Psoas muscle (tissue), 8 donors: Measurements from ENCODE around the gene KCNH5. TPM values are rescaled to one million over a fixed set of nuclear protein-coding genes. Genes with fewer than 3 reads are reported as not detected.

ENCODE experiments used
- ATAC-seq, 4 donors: fragments of 200-7000 bp; cut with Tn5 transposase; one replicate each; pipeline ENCODE4 v1.9.1; 2020; ENCODE audit warnings: moderate library complexity in 3 of 4, mild to moderate bottlenecking in 2 of 4
- DNase-seq, 2 donors: peaks; one replicate each; pipeline ENCODE4 v3.0.0-alpha.2; 2020
- H3K27ac ChIP-seq: fragments of 200-600 bp; one replicate; pipeline ENCODE4 v1.8.0; 2022
- H3K27me3 ChIP-seq, 3 donors: fragments of 200-600 bp in 1 of 3; one replicate each; pipeline versions ENCODE4 v1.6.1 to v1.8.0; 2013 to 2022; ENCODE audit warnings: low read length in 2 of 3, mild to moderate bottlenecking in 2 of 3, moderate library complexity in 1 of 3; ENCODE audit not compliant: insufficient read depth in 3 of 3
- H3K36me3 ChIP-seq, 2 donors: fragments of 200-600 bp in 1 of 2; one replicate each; pipeline versions ENCODE4 v1.6.1 to v1.8.0; 2013 to 2022; ENCODE audit warnings: low read depth in 1 of 2, mild to moderate bottlenecking in 1 of 2, moderate library complexity in 1 of 2; ENCODE audit not compliant: insufficient read depth in 1 of 2
- H3K4me1 ChIP-seq: fragments of 200-600 bp; one replicate; pipeline ENCODE4 v1.8.0; 2022
- H3K4me3 ChIP-seq: fragments of 200-600 bp; one replicate; pipeline ENCODE4 v1.8.0; 2022; ENCODE audit warnings: mild to moderate bottlenecking
- H3K9me3 ChIP-seq: fragments of 200-600 bp; one replicate; pipeline ENCODE4 v1.8.0; 2022
- WGBS, 3 donors: extraction: QIAGEN DNeasy Blood & Tissue Kit; methylation state at CpG; one replicate each; pipeline versions ENCODE4 v1.1.6 to v1.1.7; 2013; 5-methylcytosine and 5-hydroxymethylcytosine counted together
- intact Hi-C, 2 donors: fragments of 100-400 bp; cut with DNase I; formaldehyde crosslinking; loops; one replicate each; pipeline versions ENCODE4 v1.11.0 to v1.14.2; 2022
- polyA plus RNA-seq, 3 donors: library from polyadenylated mRNA; stranded (reverse); fragments of 200-250 nt; gene quantifications; one replicate each; pipeline ENCODE4 v1.2.3, GENCODE V29; 2013
- total RNA-seq, 4 donors: library from RNA; stranded (reverse); fragmentation: NEBNext Ultra II Directional in 2 of 4; extraction: Animal tissue kit (Norgen Biotek cat#: 25700) in 2 of 4; gene quantifications; one replicate each; pipeline versions ENCODE4 v1.2.1 to v1.2.4, GENCODE V29; 2021 to 2023
- TF ChIP-seq, protein P1 (sequence below): fragments of 200-600 bp; IDR thresholded peaks from one replicate; pipeline ENCODE4 v1.8.0; 2022; ENCODE audit warnings: antibody characterized with exemption
- donor health status: healthy with polysubstance abuse.
- donor health status: DM: no; HTN: no; CAD: no; lungs with moderate emphysema.
- donor health status: Bipolar disorder and iron deficiency.
- donor health status: healthy.
- donor health status: DM: yes; HTN: yes; CAD: no.
- donor health status: DM: no; HTN: no; CAD: no.
- donor health status: DM: no; HTN: no; CAD: no.
- donor health status: DM: yes; HTN: yes; CAD: no.

KCNH5 gene
- total and polyA plus RNA-seq, 7 donors: under 0.01 TPM; not detected in 6

DNA sequence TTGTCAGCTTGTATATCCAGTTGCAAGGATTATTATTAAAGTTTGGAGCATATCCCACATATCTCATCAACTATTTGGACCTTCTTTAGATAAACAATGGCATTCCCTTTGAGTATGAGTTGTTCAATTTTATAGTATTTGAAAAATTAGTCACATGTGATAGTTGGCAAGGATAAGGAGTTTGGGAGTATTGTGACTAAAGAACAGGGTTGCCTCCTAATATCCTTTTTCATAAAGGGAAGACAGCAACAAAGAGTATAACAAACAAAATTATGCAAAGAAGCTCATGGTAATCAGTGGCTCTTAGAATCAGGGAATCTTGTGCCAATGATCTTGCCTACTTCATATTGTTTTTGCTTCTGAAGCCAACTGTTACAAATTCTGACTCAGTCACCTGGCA is 31.2 kb upstream of the KCNH5 start:
- Histone ChIP-seq H3K4me1 (no peaks in the 10 kb centered on the region), H3K9me3 (no peaks in the 10 kb centered on the region), H3K27me3 (no peaks in the 10 kb centered on the region), H3K36me3 (no peaks in the 10 kb centered on the region), H3K27ac (no peak overlapping the region), H3K4me3 (no peak overlapping the region)
- ATAC-seq (no peak), DNase-seq (no peak)
- intact Hi-C loops: no loop called here
- TF ChIP-seq, protein P1, sequence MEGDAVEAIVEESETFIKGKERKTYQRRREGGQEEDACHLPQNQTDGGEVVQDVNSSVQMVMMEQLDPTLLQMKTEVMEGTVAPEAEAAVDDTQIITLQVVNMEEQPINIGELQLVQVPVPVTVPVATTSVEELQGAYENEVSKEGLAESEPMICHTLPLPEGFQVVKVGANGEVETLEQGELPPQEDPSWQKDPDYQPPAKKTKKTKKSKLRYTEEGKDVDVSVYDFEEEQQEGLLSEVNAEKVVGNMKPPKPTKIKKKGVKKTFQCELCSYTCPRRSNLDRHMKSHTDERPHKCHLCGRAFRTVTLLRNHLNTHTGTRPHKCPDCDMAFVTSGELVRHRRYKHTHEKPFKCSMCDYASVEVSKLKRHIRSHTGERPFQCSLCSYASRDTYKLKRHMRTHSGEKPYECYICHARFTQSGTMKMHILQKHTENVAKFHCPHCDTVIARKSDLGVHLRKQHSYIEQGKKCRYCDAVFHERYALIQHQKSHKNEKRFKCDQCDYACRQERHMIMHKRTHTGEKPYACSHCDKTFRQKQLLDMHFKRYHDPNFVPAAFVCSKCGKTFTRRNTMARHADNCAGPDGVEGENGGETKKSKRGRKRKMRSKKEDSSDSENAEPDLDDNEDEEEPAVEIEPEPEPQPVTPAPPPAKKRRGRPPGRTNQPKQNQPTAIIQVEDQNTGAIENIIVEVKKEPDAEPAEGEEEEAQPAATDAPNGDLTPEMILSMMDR: no peak

DNA sequence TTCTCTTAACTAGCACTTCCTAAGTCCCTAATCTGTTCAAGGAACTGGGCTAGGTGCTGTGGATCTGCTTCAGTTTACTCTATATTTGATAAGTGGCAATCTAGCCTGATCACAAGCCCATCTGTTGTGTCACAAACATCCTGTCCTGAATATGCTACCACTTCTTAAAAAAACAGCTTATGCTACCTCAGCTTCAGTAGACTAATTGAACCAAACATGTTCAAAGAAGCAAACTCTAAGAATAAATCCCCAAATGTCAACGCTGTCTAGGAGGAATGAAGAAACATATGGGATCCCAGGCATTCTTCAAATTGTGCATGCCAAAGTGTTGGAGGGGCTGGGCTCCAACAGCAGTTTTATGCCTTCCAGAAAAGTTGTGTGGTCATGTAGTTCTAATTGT is 10.4 kb upstream of the KCNH5 start:
- no peak overlapping the region for H3K4me3 ChIP-seq
- ATAC-seq (no peak), DNase-seq (no peak)
- peaks cover 0 to 4% (median 0%) of the 10 kb centered on the region in 3 donors for H3K27me3 ChIP-seq
- no peak overlapping the region for H3K27ac ChIP-seq
- H3K4me1 ChIP-seq: no peaks in the 10 kb centered on the region
- WGBS, 3 donors: 55 to 89% (median 75%) methylated on average over 1 of the region's 1 CpG
- TF ChIP-seq, protein P1: no peak
- no peaks in the 10 kb centered on the region for H3K9me3 ChIP-seq
- intact Hi-C loops: no loop called here
- no peaks in the 10 kb centered on the region for H3K36me3 ChIP-seq

DNA sequence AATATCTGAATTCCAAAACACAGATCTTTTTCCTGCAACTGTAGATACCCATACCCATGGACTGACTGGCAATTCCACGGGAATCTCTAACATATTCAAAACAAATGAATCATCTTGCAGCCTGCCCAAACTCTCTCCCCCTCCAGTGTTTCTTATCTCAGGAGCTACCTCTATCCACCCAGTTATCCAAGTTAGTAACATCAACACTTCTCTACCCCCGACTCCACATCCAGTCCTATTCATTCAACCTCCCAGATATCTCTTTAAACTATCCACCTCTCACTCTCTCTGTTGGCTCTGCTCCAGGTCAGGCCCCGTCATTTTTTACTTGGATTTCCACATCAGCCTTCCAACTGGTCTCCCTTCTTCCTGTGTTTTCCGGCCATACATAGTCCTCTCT is 6.7 kb upstream of the KCNH5 start:
- H3K4me1 ChIP-seq: no peaks in the 10 kb centered on the region
- no peaks in the 10 kb centered on the region for H3K9me3 ChIP-seq
- no peak overlapping the region for H3K27ac ChIP-seq
- TF ChIP-seq, protein P1: no peak
- H3K36me3 ChIP-seq: no peaks in the 10 kb centered on the region
- no peak for ATAC-seq
- intact Hi-C loops: no loop called here
- 55 to 59% (median 58%) methylated on average over 4 of the region's 4 CpGs for WGBS, 3 donors
- peaks cover 0 to 20% (median 0%) of the 10 kb centered on the region in 3 donors for H3K27me3 ChIP-seq
- DNase-seq: no peak
- no peak overlapping the region for H3K4me3 ChIP-seq

DNA sequence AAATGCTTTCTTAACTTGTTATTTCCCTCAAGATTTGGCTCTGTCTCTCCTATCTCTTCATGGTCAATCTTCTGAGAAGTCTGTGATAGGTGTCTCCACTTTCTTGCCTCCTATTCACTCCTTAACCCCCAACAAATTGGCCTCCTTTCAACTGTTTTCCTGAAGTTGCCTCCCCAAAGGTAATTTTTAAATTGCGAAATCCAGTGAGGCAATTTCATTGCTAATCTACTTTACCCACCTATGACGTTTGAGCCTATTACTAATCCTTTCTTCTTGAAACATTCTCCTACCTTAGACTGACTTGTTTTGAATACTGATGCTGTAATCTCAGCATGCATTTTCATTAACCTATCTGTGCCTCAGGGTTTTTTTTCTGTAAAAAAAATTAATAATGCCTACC is 6.0 kb upstream of the KCNH5 start:
- no peaks in the 10 kb centered on the region for H3K36me3 ChIP-seq
- H3K27ac ChIP-seq: no peak overlapping the region
- intact Hi-C loops: no loop called here
- TF ChIP-seq, protein P1: no peak
- WGBS, 3 donors: 75 to 87% (median 79%) methylated on average over 2 of the region's 2 CpGs
- no peaks in the 10 kb centered on the region for H3K4me1 ChIP-seq
- peaks cover 0 to 25% (median 0%) of the 10 kb centered on the region in 3 donors for H3K27me3 ChIP-seq
- DNase-seq (no peak), ATAC-seq (no peak)
- no peak overlapping the region for H3K4me3 ChIP-seq
- no peaks in the 10 kb centered on the region for H3K9me3 ChIP-seq

DNA sequence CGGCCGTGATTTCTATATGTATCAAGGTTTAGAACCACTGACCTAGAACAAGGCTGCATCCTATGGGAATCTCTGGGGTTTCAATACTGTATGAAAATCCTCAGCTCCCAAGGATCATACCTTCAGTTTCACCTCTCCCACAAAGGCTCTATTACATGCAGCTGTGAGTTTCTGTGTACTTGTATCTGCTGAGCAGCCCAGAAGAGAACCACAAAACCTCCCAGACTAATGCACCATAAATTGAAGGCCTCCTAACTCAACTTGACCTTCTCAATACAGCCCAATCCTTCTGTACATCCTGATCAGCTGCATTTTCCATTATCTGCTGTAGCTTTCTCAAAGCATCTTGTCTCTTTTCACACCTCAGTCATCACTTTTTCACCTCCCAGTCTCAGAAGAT is 5.4 kb upstream of the KCNH5 start:
- peaks cover under 1 to 31% (median 4%) of the 10 kb centered on the region in 3 donors for H3K27me3 ChIP-seq

More for the DNA sequence above, 5.4 kb upstream of the KCNH5 start:
- ATAC-seq: no peak
- intact Hi-C loops: no loop called here
- Histone ChIP-seq H3K36me3 (no peaks in the 10 kb centered on the region), H3K4me1 (no peaks in the 10 kb centered on the region), H3K27ac (no peak overlapping the region), H3K9me3 (no peaks in the 10 kb centered on the region), H3K4me3 (no peak overlapping the region)
- no peak for DNase-seq
- WGBS, 3 donors: 89 to 96% (median 94%) methylated on average over 2 of the region's 2 CpGs
- TF ChIP-seq, protein P1: no peak
